ENCODE results near the gene IFIT1B.

- no peak for TF ChIP-seq ARNT (IDR thresholded peaks at IDR 0.05)
- no peak for TF ChIP-seq PYGO2 (tag; IDR thresholded peaks at IDR 0.05)
- TF ChIP-seq BRCA1 (IDR thresholded peaks at IDR 0.05): no peak
- TF ChIP-seq BRCA1 (CRISPR knock-in tag; IDR thresholded peaks at IDR 0.05): no peak
- no peak for TF ChIP-seq CREB1 (IDR thresholded peaks at IDR 0.05)
- no peak for TF ChIP-seq CREB1 (CRISPR knock-in tag; IDR thresholded peaks at IDR 0.05)
Observed at GRCh38 chr10:89339875-89340274, 38.0 kb upstream of the IFIT1B start.

Data from K562 (cell line).